HEK293 (cell line): Measurements from ENCODE around the gene AGTPBP1.

ENCODE experiments used
- CTCF ChIA-PET: fragments of 350-600 bp; formaldehyde crosslinking; extraction: SDS; loops from one replicate; lab custom pipeline; 2021; ENCODE audit warnings: antibody characterized with exemption; lab: Yijun Ruan, JAX
- POLR2A ChIA-PET: fragments of 300-600 bp; formaldehyde crosslinking; extraction: SDS; loops from one replicate; lab custom pipeline; 2020; ENCODE audit warnings: antibody characterized with exemption, inconsistent platforms; lab: Yijun Ruan, JAX
- H3K27ac ChIP-seq: fragments of 200-500 bp; sonication (Bioruptor generic); 2 replicates; pipeline ENCODE4 v1.5.1; 2014; ENCODE audit warnings: low read depth, low read length, control low read depth, inconsistent platforms; ENCODE audit errors: extremely low read depth
- H3K36me3 ChIP-seq, 2 experiments: fragments of 200-500 bp in 1 of 2; sonication (Bioruptor generic) in 1 of 2; 1 replicate in 1 of 2; 2 replicates in 1 of 2; pipeline ENCODE4 v1.5.1; 2014 to 2017; ENCODE audit warnings: inconsistent platforms in 2 of 2, low read length in 2 of 2; ENCODE audit not compliant: control insufficient read depth in 2 of 2, insufficient read depth in 1 of 2
- H3K4me1 ChIP-seq: fragments of 200-500 bp; sonication (Bioruptor generic); 2 replicates; pipeline ENCODE4 v1.5.1; 2014; ENCODE audit warnings: mild to moderate bottlenecking, low read length, inconsistent platforms; ENCODE audit not compliant: control insufficient read depth, insufficient read depth
- H3K4me3 ChIP-seq: 2 replicates; pipeline ENCODE4 v1.5.1; 2011; ENCODE audit warnings: low read depth, mild to moderate bottlenecking, control low read depth, low read length, moderate library complexity
- H3K9me3 ChIP-seq: fragments of 200-500 bp; sonication (Bioruptor generic); 2 replicates; pipeline ENCODE4 v1.5.1; 2014; ENCODE audit warnings: low read depth, low read length, inconsistent platforms; ENCODE audit not compliant: control insufficient read depth, insufficient read depth
- BCL11A ChIP-seq: fragments of 450-650 bp; formaldehyde crosslinking; IDR thresholded peaks from 2 replicates; pipeline ENCODE4 v1.5.1; 2016; ENCODE audit warnings: low read depth, missing biosample characterization, missing genetic modification characterization
- GLI4 ChIP-seq: fragments of 450-650 bp; formaldehyde crosslinking; IDR thresholded peaks from 2 replicates; pipeline ENCODE4 v1.5.1; 2016; ENCODE audit warnings: missing biosample characterization, missing genetic modification characterization
- KLF17 ChIP-seq: fragments of 450-650 bp; formaldehyde crosslinking; IDR thresholded peaks from 2 replicates; pipeline ENCODE4 v1.5.1; 2016; ENCODE audit warnings: missing biosample characterization, missing genetic modification characterization
- MYNN ChIP-seq: fragments of 450-650 bp; formaldehyde crosslinking; IDR thresholded peaks from 2 replicates; pipeline ENCODE4 v1.5.1; 2016; ENCODE audit warnings: missing biosample characterization, missing genetic modification characterization, borderline replicate concordance
- SALL2 ChIP-seq: fragments of 450-650 bp; formaldehyde crosslinking; IDR thresholded peaks from 2 replicates; pipeline ENCODE4 v1.5.0; 2017; ENCODE audit warnings: missing biosample characterization, mild to moderate bottlenecking, missing genetic modification characterization, borderline replicate concordance
- SP2 ChIP-seq: fragments of 450-650 bp; formaldehyde crosslinking; IDR thresholded peaks from 2 replicates; pipeline ENCODE4 v1.5.1; 2016; ENCODE audit warnings: missing biosample characterization, missing genetic modification characterization
- SP3 ChIP-seq: fragments of 450-650 bp; formaldehyde crosslinking; IDR thresholded peaks from 2 replicates; pipeline ENCODE4 v1.5.1; 2016; ENCODE audit warnings: missing biosample characterization, missing genetic modification characterization
- ZFHX2 ChIP-seq: fragments of 450-650 bp; formaldehyde crosslinking; conservative IDR thresholded peaks from 2 replicates; pipeline ENCODE4 v1.5.1; 2016; ENCODE audit warnings: missing biosample characterization, missing genetic modification characterization
- ZFP3 ChIP-seq: fragments of 450-650 bp; formaldehyde crosslinking; IDR thresholded peaks from 2 replicates; pipeline ENCODE4 v1.5.1; 2016; ENCODE audit warnings: low read depth, missing biosample characterization, missing genetic modification characterization
- ZFP69B ChIP-seq: fragments of 450-650 bp; formaldehyde crosslinking; IDR thresholded peaks from 2 replicates; pipeline ENCODE4 v1.5.1; 2016; ENCODE audit warnings: missing biosample characterization, missing genetic modification characterization
- ZNF140 ChIP-seq: fragments of 450-650 bp; formaldehyde crosslinking; IDR thresholded peaks from 2 replicates; pipeline ENCODE4 v1.5.1; 2016; ENCODE audit warnings: missing biosample characterization, missing genetic modification characterization
- ZNF157 ChIP-seq: fragments of 450-650 bp; formaldehyde crosslinking; IDR thresholded peaks from 2 replicates; pipeline ENCODE4 v1.5.1; 2016; ENCODE audit warnings: missing biosample characterization, missing genetic modification characterization
- ZNF223 ChIP-seq: fragments of 450-650 bp; formaldehyde crosslinking; IDR thresholded peaks from 2 replicates; pipeline ENCODE4 v1.5.1; 2016; ENCODE audit warnings: missing biosample characterization, missing genetic modification characterization
- ZNF266 ChIP-seq: fragments of 450-650 bp; formaldehyde crosslinking; IDR thresholded peaks from 2 replicates; pipeline ENCODE4 v1.5.1; 2016; ENCODE audit warnings: missing biosample characterization, missing genetic modification characterization, low read depth
- ZNF292 ChIP-seq: fragments of 450-650 bp; formaldehyde crosslinking; IDR thresholded peaks from 2 replicates; pipeline ENCODE4 v1.5.1; 2016; ENCODE audit warnings: low read depth, missing biosample characterization, missing genetic modification characterization, borderline replicate concordance
- ZNF341 ChIP-seq: fragments of 450-650 bp; formaldehyde crosslinking; IDR thresholded peaks from 2 replicates; pipeline ENCODE4; 2016; ENCODE audit warnings: low read depth, missing biosample characterization, missing genetic modification characterization
- ZNF433 ChIP-seq: fragments of 450-650 bp; formaldehyde crosslinking; IDR thresholded peaks from 2 replicates; pipeline ENCODE4 v1.5.1; 2016; ENCODE audit warnings: missing biosample characterization, missing genetic modification characterization, low read depth
- ZNF521 ChIP-seq: fragments of 450-650 bp; formaldehyde crosslinking; IDR thresholded peaks from 2 replicates; pipeline ENCODE4 v1.5.1; 2017; ENCODE audit warnings: missing biosample characterization, mild to moderate bottlenecking, missing genetic modification characterization
- ZNF544 ChIP-seq: fragments of 450-650 bp; formaldehyde crosslinking; IDR thresholded peaks from 2 replicates; pipeline ENCODE4 v1.5.0; 2017; ENCODE audit warnings: missing biosample characterization, missing genetic modification characterization
- ZNF560 ChIP-seq: fragments of 450-650 bp; formaldehyde crosslinking; IDR thresholded peaks from 2 replicates; pipeline ENCODE4 v1.5.1; 2017; ENCODE audit warnings: missing biosample characterization, missing genetic modification characterization, borderline replicate concordance
- ZNF777 ChIP-seq: fragments of 450-650 bp; formaldehyde crosslinking; IDR thresholded peaks from 2 replicates; pipeline ENCODE4 v1.5.1; 2017; ENCODE audit warnings: missing biosample characterization, missing genetic modification characterization, borderline replicate concordance
- ZSCAN16 ChIP-seq: fragments of 450-650 bp; formaldehyde crosslinking; IDR thresholded peaks from 2 replicates; pipeline ENCODE4 v1.5.1; 2016; ENCODE audit warnings: missing biosample characterization, missing genetic modification characterization
- ZSCAN23 ChIP-seq: fragments of 450-650 bp; formaldehyde crosslinking; IDR thresholded peaks from 2 replicates; pipeline ENCODE4 v1.5.1; 2016; ENCODE audit warnings: missing biosample characterization, missing genetic modification characterization
- TF ChIP-seq, protein P1 (sequence below): fragments of 450-650 bp; formaldehyde crosslinking; IDR thresholded peaks from 2 replicates; pipeline ENCODE4 v1.5.1; 2017; ENCODE audit warnings: missing biosample characterization, mild to moderate bottlenecking, missing genetic modification characterization, moderate library complexity
- TF ChIP-seq, protein P2 (sequence below): fragments of 450-650 bp; formaldehyde crosslinking; IDR thresholded peaks from 2 replicates; pipeline ENCODE4 v1.5.1; 2016; ENCODE audit warnings: missing biosample characterization, missing genetic modification characterization
- TF ChIP-seq, protein P3 (sequence below): fragments of 450-650 bp; formaldehyde crosslinking; IDR thresholded peaks from 2 replicates; pipeline ENCODE4 v1.5.0; 2017; ENCODE audit warnings: missing biosample characterization, missing genetic modification characterization, borderline replicate concordance

Gene AGTPBP1, protein sequence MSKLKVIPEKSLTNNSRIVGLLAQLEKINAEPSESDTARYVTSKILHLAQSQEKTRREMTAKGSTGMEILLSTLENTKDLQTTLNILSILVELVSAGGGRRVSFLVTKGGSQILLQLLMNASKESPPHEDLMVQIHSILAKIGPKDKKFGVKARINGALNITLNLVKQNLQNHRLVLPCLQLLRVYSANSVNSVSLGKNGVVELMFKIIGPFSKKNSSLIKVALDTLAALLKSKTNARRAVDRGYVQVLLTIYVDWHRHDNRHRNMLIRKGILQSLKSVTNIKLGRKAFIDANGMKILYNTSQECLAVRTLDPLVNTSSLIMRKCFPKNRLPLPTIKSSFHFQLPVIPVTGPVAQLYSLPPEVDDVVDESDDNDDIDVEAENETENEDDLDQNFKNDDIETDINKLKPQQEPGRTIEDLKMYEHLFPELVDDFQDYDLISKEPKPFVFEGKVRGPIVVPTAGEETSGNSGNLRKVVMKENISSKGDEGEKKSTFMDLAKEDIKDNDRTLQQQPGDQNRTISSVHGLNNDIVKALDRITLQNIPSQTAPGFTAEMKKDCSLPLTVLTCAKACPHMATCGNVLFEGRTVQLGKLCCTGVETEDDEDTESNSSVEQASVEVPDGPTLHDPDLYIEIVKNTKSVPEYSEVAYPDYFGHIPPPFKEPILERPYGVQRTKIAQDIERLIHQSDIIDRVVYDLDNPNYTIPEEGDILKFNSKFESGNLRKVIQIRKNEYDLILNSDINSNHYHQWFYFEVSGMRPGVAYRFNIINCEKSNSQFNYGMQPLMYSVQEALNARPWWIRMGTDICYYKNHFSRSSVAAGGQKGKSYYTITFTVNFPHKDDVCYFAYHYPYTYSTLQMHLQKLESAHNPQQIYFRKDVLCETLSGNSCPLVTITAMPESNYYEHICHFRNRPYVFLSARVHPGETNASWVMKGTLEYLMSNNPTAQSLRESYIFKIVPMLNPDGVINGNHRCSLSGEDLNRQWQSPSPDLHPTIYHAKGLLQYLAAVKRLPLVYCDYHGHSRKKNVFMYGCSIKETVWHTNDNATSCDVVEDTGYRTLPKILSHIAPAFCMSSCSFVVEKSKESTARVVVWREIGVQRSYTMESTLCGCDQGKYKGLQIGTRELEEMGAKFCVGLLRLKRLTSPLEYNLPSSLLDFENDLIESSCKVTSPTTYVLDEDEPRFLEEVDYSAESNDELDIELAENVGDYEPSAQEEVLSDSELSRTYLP

DNA sequence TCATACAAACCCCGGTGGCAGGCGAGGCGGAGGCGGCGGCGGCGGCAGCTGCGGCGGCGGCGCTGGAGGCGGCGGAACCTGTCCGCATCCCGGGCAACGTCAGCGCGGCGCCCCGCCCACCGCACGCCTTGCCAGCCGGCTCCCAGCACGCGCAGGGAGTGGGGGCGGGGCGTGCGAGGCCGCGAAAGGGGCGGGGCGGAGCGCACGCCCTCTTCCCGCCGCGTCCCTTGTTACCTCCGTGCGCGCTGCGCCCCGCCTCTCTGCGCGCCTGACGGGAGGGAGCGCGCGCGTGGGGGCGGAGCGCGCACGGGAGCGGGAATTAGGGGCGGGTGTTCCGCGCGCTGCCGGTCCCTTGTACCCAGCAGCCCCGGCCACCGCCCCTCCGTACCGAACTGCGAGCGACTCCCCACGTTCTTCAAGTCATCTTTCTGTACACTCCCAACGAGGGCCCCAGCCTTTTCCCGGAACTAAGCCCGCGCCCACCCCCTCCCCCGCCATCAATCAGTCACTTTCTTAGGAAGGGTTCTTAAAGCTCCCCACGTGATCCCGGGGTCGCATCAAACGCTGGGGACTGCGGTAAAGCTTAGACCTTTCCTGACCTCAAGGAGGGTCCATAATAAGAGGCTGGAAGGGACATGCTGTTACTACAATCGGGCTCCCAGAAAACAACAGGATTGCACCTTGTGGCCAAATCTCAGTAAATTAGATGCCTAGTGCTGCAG, at the start of gene AGTPBP1:
TSS of gene AGTPBP1 (minus strand) at position 80 of the 722 bp plus-strand sequence. CDS start 29,421 bp downstream, outside the sequence.
- no peaks in the 10 kb centered on the region for H3K9me3 ChIP-seq
- CTCF ChIA-PET, result interaction anchor here (0.7 kb wide), 1 partner anchor 44 kb away, joined by 3 read pairs; no protein-coding TSS in a partner anchor
- H3K36me3 ChIP-seq, result no peaks in the 10 kb centered on the region
- no peaks in the 10 kb centered on the region; the same call in 1 of the 2 replicates for H3K4me1 ChIP-seq
- POLR2A ChIA-PET, result interaction anchor here (0.6 to 1.6 kb wide), 5 partner anchors 12 to 1577 kb away, joined by 3 to 7 read pairs (median 3); no protein-coding TSS in a partner anchor
- peak within 1 kb of the TSS; percentile 93 for H3K4me3 ChIP-seq
- peak within 1 kb of the TSS; percentile 91 for H3K27ac ChIP-seq
- TF ChIP-seq ZNF777 (tag by site-specific recombination), result no peak
- TF ChIP-seq ZFHX2, result peak; percentile 54; the same call in 1 of the 2 replicates
- TF ChIP-seq ZNF433 (tag by site-specific recombination), result no peak
- no peak for TF ChIP-seq ZNF223 (tag by site-specific recombination)
- TF ChIP-seq ZNF341 (tag by site-specific recombination), result peak; percentile 94
- no peak for TF ChIP-seq ZNF544 (tag by site-specific recombination)
- TF ChIP-seq ZSCAN23 (tag by site-specific recombination), result peak; percentile 14; the same call in 1 of the 2 replicates
- TF ChIP-seq ZNF292 (tag by site-specific recombination), result no peak
- TF ChIP-seq BCL11A (tag by site-specific recombination), result peak; percentile 23; the same call in 1 of the 2 replicates
- TF ChIP-seq, protein P1, sequence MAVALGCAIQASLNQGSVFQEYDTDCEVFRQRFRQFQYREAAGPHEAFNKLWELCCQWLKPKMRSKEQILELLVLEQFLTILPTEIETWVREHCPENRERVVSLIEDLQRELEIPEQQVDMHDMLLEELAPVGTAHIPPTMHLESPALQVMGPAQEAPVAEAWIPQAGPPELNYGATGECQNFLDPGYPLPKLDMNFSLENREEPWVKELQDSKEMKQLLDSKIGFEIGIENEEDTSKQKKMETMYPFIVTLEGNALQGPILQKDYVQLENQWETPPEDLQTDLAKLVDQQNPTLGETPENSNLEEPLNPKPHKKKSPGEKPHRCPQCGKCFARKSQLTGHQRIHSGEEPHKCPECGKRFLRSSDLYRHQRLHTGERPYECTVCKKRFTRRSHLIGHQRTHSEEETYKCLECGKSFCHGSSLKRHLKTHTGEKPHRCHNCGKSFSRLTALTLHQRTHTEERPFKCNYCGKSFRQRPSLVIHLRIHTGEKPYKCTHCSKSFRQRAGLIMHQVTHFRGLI, result no peak
- TF ChIP-seq MYNN, result peak; percentile 26; the same call in 1 of the 2 replicates
- peak; percentile 86 for TF ChIP-seq SP2 (tag by site-specific recombination)
- TF ChIP-seq ZFP3 (tag by site-specific recombination), result no peak
- TF ChIP-seq, protein P2, sequence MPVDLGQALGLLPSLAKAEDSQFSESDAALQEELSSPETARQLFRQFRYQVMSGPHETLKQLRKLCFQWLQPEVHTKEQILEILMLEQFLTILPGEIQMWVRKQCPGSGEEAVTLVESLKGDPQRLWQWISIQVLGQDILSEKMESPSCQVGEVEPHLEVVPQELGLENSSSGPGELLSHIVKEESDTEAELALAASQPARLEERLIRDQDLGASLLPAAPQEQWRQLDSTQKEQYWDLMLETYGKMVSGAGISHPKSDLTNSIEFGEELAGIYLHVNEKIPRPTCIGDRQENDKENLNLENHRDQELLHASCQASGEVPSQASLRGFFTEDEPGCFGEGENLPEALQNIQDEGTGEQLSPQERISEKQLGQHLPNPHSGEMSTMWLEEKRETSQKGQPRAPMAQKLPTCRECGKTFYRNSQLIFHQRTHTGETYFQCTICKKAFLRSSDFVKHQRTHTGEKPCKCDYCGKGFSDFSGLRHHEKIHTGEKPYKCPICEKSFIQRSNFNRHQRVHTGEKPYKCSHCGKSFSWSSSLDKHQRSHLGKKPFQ (tag by site-specific recombination), result no peak
- no peak for TF ChIP-seq ZNF140 (tag by site-specific recombination)
- TF ChIP-seq ZNF521 (tag by site-specific recombination), result no peak
- TF ChIP-seq ZSCAN16, result no peak
- no peak for TF ChIP-seq ZNF266
- no peak for TF ChIP-seq SALL2 (tag by site-specific recombination)
- peak; percentile 72 for TF ChIP-seq ZFP69B (tag by site-specific recombination)
- peak; percentile 72 for TF ChIP-seq SP3 (tag by site-specific recombination)
- TF ChIP-seq ZNF560, result no peak
- no peak for TF ChIP-seq ZNF157 (tag by site-specific recombination)
- TF ChIP-seq, protein P3, sequence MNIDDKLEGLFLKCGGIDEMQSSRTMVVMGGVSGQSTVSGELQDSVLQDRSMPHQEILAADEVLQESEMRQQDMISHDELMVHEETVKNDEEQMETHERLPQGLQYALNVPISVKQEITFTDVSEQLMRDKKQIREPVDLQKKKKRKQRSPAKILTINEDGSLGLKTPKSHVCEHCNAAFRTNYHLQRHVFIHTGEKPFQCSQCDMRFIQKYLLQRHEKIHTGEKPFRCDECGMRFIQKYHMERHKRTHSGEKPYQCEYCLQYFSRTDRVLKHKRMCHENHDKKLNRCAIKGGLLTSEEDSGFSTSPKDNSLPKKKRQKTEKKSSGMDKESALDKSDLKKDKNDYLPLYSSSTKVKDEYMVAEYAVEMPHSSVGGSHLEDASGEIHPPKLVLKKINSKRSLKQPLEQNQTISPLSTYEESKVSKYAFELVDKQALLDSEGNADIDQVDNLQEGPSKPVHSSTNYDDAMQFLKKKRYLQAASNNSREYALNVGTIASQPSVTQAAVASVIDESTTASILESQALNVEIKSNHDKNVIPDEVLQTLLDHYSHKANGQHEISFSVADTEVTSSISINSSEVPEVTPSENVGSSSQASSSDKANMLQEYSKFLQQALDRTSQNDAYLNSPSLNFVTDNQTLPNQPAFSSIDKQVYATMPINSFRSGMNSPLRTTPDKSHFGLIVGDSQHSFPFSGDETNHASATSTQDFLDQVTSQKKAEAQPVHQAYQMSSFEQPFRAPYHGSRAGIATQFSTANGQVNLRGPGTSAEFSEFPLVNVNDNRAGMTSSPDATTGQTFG (tag by site-specific recombination), result no peak
- TF ChIP-seq KLF17 (tag by site-specific recombination), result peak; percentile 65
- no peak for TF ChIP-seq GLI4
